Central memory CD8-positive, alpha-beta T cell (primary cell): ENCODE results near the gene HPD.

ENCODE experiments used
- ATAC-seq: fragments of 150-1000 bp; cut with Tn5 transposase; replicated peaks from 2 replicates; pipeline ENCODE4 v1.10.0; 2022; ENCODE audit warnings: mild to moderate bottlenecking, moderate FRiP score, moderate number of reproducible peaks; ENCODE audit not compliant: poor library complexity, severe bottlenecking; ENCODE audit errors: extremely low read depth
- DNase-seq, 2 donors: peaks; one replicate each; pipeline ENCODE4 v3.0.0; 2021; ENCODE audit warnings: low spot score in 2 of 2
- H3K27ac Mint-ChIP-seq: one replicate; pipeline ENCODE4 v1.8.0; 2022; ENCODE audit warnings: low read depth, mild to moderate bottlenecking, moderate library complexity, mixed read lengths
- H3K27me3 Mint-ChIP-seq: one replicate; pipeline ENCODE4 v1.8.0; 2022; ENCODE audit warnings: mixed read lengths
- H3K36me3 Mint-ChIP-seq: one replicate; pipeline ENCODE4 v1.8.0; 2022; ENCODE audit warnings: mild to moderate bottlenecking, moderate library complexity, mixed read lengths; ENCODE audit not compliant: insufficient read depth
- H3K4me1 Mint-ChIP-seq: one replicate; pipeline ENCODE4 v1.8.0; 2022; ENCODE audit warnings: mixed read lengths
- H3K4me3 Mint-ChIP-seq: one replicate; pipeline ENCODE4 v1.8.0; 2022; ENCODE audit warnings: mild to moderate bottlenecking, moderate library complexity, mixed read lengths
- H3K9me3 Mint-ChIP-seq: one replicate; pipeline ENCODE4 v1.8.0; 2022; ENCODE audit warnings: mixed read lengths

Gene HPD

DNA sequence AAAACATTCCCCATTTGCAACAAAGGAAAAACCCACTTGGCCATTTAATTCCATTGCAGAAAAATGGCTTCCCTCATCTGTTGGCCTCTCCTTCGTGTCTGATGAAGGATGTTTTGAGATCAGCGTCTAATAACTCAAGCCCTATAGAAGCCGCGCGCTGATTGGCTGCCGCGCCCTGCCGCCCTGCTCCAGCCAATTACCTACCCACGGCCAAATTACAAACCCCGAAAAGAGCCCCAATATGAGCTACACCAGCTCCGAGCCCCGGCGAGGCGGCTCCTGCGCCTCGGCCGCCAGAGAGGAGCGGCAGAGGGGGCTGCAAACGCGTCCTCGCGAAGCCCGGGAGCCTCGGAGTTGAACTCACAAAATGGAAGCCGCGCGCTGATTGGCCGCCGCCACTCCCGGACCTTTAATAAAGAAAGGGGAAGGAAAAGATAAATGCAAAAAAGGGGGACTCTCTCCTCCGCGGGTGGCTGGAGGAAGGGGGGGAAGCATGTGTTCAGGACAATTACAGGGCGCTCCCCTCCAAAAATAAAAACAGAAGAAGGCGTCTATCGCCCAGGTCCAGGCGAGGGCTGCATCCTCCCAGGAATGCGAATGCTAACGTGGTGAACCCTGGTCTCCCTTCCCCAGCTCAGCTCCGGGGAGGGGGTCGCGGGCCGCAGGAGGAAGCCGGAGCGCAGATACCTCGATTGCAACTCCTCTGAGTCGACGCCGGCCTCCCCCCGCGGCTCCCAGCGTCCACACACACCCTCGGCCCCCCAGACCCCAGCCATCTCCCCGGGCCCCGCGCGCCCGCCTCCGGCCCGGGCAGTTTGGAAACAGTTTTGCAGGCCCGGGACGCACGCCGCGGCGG lies 55.6 kb downstream of the HPD start:
- H3K4me1 Mint-ChIP-seq = peaks cover 45% of the 10 kb centered on the region
- no peaks in the 10 kb centered on the region for H3K9me3 Mint-ChIP-seq
- peak overlapping the region; percentile 100 for H3K27ac Mint-ChIP-seq
- H3K36me3 Mint-ChIP-seq = peaks cover 67% of the 10 kb centered on the region
- H3K27me3 Mint-ChIP-seq = no peaks in the 10 kb centered on the region
- peak overlapping the region; percentile 99 for H3K4me3 Mint-ChIP-seq
- ATAC-seq = peak; percentile 62
- DNase-seq = peak; percentile 82 to 88

- Mint-ChIP-seq H3K9me3 (no peaks in the 10 kb centered on the region), H3K4me1 (peaks cover 47% of the 10 kb centered on the region), H3K27me3 (no peaks in the 10 kb centered on the region), H3K4me3 (peak overlapping the region; percentile 99), H3K36me3 (peaks cover 65% of the 10 kb centered on the region), H3K27ac (peak overlapping the region; percentile 100)
- ATAC-seq = no peak
- no peak for DNase-seq
Measured at GRCh38 chr12:121802485-121802842, 56.2 kb downstream of the HPD start.

- peak overlapping the region; percentile 100 for H3K27ac Mint-ChIP-seq
- peak overlapping the region; percentile 99 for H3K4me3 Mint-ChIP-seq
- H3K36me3 Mint-ChIP-seq = peaks cover 63% of the 10 kb centered on the region
- peak in 1 of 2 donors; percentile 60 for DNase-seq
- H3K27me3 Mint-ChIP-seq = no peaks in the 10 kb centered on the region
- peaks cover 51% of the 10 kb centered on the region for H3K4me1 Mint-ChIP-seq
- H3K9me3 Mint-ChIP-seq = no peaks in the 10 kb centered on the region
- ATAC-seq = peak; percentile 12
Measured at GRCh38 chr12:121801595-121802484, 56.8 kb downstream of the HPD start.

DNA sequence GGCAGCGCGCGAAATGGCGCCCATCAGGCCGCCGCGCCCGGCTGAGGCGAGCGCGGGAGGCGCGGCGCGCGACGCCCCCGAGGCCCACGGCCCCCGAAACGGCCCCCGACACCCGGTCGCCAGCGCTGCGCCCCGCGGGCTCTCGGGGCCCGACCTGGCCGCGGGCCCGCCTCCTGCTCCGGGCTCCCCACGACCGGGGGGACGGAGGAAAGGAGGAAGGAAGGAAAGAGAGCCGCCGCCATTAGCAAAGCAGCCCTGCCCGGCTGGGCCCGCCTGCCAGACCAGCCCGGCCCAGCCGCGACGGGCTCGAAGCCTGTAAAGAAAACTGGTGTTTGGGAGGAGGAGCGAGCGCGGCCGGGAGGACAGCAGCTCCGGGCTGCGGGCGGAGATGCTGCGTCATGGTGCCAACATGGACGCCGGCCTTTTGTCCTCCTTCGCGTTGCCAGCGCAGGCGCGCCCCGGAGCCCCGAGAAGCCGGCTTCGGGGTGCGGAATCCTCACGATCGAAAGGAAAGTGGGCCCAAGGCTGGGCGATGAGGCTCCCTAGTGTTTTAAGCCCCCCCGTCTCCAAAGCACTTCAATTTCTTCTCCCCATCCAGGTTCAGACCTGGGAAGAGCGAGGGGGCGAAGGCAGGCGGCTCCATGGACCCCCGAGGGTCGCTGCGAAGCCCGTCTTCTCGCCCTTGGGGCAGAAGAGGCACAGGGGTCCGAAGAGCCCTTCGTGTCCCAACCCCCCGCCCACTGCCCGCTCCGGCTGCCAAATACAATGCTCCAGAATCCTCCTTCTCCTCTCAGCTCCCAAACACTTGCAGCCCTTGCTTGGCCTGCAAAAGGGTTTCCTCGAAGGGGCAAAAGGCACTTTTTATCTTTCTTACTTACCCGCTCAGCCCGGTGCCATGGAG lies 57.7 kb downstream of the HPD start:
- peaks cover 64% of the 10 kb centered on the region for H3K36me3 Mint-ChIP-seq
- no peaks in the 10 kb centered on the region for H3K9me3 Mint-ChIP-seq
- peak in 1 of 2 donors; percentile 60 for DNase-seq
- H3K4me1 Mint-ChIP-seq = peaks cover 43% of the 10 kb centered on the region
- H3K4me3 Mint-ChIP-seq = peak overlapping the region; percentile 99
- peak overlapping the region; percentile 100 for H3K27ac Mint-ChIP-seq
- peak; percentile 20 for ATAC-seq
- H3K27me3 Mint-ChIP-seq = no peaks in the 10 kb centered on the region

GRCh38 chr12:121799842-121800693 lies 58.6 kb downstream of the HPD start:
- Mint-ChIP-seq H3K9me3 (no peaks in the 10 kb centered on the region), H3K4me1 (peaks cover 43% of the 10 kb centered on the region), H3K27ac (peak overlapping the region; percentile 89), H3K27me3 (no peaks in the 10 kb centered on the region), H3K4me3 (peak overlapping the region; percentile 79), H3K36me3 (peaks cover 65% of the 10 kb centered on the region)
- peak in 1 of 2 donors; percentile 58 for DNase-seq
- peak; percentile 12 for ATAC-seq

GRCh38 chr12:121799156-121799841 lies 59.4 kb downstream of the HPD start:
- peak; percentile 12 for ATAC-seq

DNA sequence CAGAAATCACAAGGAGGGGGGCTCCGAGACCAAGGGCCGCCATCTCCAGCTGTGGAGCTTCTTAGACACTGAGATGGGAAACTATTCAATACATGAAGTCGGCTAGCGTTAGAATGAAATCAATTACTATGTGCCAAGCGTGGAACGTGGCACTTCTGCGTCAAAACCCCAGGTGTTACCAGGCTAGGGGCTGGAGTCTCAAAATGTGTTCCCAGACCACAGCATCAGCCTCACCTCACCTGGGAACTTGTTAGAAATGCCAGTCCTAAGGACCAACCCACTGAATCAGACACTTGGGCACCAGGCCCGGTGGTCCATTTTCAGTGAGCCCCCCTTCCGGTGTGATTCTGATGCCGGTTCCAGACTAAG lies 59.9 kb downstream of the HPD start:
- peak overlapping the region; percentile 89 for H3K27ac Mint-ChIP-seq
- DNase-seq (no peak), ATAC-seq (no peak)
- H3K36me3 Mint-ChIP-seq = peaks cover 70% of the 10 kb centered on the region
- peak overlapping the region; percentile 79 for H3K4me3 Mint-ChIP-seq
- no peaks in the 10 kb centered on the region for H3K27me3 Mint-ChIP-seq
- no peaks in the 10 kb centered on the region for H3K9me3 Mint-ChIP-seq
- H3K4me1 Mint-ChIP-seq = peaks cover 55% of the 10 kb centered on the region

More at GRCh38 chr12:121799156-121799841, 59.4 kb downstream of the HPD start:
- Mint-ChIP-seq H3K27me3 (no peaks in the 10 kb centered on the region), H3K4me1 (peaks cover 50% of the 10 kb centered on the region), H3K27ac (peak overlapping the region; percentile 89), H3K36me3 (peaks cover 66% of the 10 kb centered on the region), H3K4me3 (peak overlapping the region; percentile 79), H3K9me3 (no peaks in the 10 kb centered on the region)
- DNase-seq = peak in 1 of 2 donors; percentile 58

DNA sequence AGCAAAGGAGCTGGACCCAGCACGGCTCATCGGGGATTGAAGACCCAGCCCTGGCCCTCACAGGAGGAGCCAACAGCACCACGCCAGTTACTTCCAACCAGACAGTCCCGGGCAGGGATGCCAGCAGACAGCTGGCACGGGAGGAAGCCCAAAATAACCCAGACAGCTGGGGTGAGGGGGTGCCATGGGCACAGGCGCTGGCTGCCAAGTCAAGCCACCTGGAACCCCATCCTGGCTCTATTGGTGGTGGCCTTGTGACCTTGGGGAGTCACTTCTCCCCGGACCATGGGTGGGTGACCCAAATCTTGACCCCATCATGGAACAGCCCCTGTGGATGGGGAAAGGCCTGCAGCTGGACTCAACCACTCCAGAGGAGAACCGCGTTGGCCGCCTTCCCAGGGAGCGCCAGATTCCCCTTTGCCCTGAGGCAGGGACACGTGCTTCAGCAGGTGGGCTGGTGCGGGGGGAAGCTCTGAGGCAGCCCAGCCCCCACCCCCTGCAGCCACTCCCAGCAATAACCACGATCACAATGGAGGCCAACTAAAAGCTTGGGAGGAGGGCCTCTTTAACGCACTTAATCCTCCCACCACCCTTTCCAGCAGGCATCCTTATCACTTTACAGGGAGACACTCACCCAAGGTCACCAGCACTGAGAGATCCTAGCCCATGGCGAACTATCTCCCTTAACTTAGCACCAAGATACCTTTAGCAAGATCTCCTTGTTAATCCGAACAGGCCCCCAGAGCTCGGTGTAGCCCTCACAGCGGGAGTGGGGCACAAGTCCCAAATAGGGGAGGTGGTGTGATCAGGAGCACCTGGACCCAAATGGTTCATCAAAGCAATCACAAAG lies 60.5 kb downstream of the HPD start:
- H3K4me1 Mint-ChIP-seq = peaks cover 52% of the 10 kb centered on the region
- no peaks in the 10 kb centered on the region for H3K9me3 Mint-ChIP-seq
- H3K27me3 Mint-ChIP-seq = no peaks in the 10 kb centered on the region
- ATAC-seq (no peak), DNase-seq (no peak)
- H3K4me3 Mint-ChIP-seq = peak overlapping the region; percentile 79
- H3K27ac Mint-ChIP-seq = peak overlapping the region; percentile 89
- peaks cover 67% of the 10 kb centered on the region for H3K36me3 Mint-ChIP-seq

DNA sequence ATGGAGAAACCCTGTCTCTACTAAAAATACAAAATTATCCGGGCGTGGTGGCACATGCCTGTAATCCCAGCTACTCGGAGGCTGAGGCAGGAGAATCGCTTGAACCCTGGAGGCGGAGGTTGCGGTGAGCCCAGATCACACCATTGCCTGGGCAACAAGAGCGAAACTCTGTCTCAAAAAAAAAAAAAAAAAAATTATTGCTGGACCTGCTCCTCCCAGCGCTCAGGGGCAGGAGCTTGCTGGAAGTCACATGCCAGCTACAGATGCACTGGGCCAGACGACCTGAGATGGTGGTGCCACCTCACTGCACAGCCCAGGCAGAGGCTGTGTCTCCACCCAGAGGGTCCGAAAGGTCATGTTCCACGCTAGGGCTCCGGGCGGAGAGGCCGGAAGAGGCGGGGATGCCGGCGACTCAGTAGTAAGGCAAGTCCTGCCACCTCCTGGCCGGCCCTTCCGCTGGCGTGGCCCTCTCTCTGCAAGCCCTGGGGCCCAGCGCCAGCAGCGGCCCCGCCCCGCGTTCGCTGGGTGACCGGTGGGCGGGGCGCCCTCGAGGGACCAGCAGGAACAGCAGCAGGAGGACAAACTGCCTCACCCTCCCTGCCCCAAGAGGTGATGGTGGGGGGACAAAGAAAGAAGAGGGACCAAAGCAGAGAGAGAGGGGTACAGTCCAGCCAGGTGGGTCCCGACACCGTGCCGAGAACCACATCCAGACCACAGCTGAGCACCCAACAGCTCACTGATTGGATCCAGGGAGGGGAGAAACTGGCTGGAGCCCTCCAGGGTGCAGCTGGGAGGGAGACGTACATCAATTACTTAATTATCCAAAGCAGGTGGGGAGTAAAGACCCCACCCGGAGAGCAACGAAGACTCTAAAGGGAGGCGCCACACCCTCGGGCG lies 61.6 kb downstream of the HPD start:
- ATAC-seq = no peak
- no peak for DNase-seq
- Mint-ChIP-seq H3K4me3 (peak overlapping the region; percentile 71), H3K36me3 (peaks cover 59% of the 10 kb centered on the region), H3K27ac (peak overlapping the region; percentile 89), H3K4me1 (peaks cover 47% of the 10 kb centered on the region), H3K27me3 (no peaks in the 10 kb centered on the region), H3K9me3 (no peaks in the 10 kb centered on the region)
